22Rv1 (cell line): ENCODE measurements around the gene SLC35G6.

Experiments used
- CTCF ChIP-seq: fragments of 450-650 bp; IDR thresholded peaks from 2 replicates; pipeline ENCODE4 v1.5.1; 2017; ENCODE audit warnings: mild to moderate bottlenecking
- ZFX ChIP-seq: fragments of 450-650 bp; IDR thresholded peaks from 2 replicates; pipeline ENCODE4 v1.6.1; 2017; ENCODE audit warnings: antibody characterized with exemption, borderline replicate concordance

- TF ChIP-seq CTCF (peak; percentile 31), ZFX (no peak)
Observed at GRCh38 chr17:7444682-7445618, 36.3 kb upstream of the SLC35G6 start, which contains the start of gene CHRNB1.
